Loucy (cell line): ENCODE data around the gene PSMC1.

ENCODE experiments used
- H2AFZ ChIP-seq: fragments of 200-600 bp; sonication (generic); 2 replicates; pipeline ENCODE4 v1.6.0; 2016; ENCODE audit warnings: antibody characterized with exemption, mild to moderate bottlenecking, low read length, moderate library complexity
- H3F3A ChIP-seq: fragments of 200-600 bp; 2 replicates; pipeline ENCODE4 v1.6.0; 2016; ENCODE audit warnings: antibody characterized with exemption, low read depth, mild to moderate bottlenecking
- H3K27me3 ChIP-seq: fragments of 200-600 bp; sonication (generic); 2 replicates; pipeline ENCODE4 v1.6.1; 2014; ENCODE audit warnings: low read length, mild to moderate bottlenecking; ENCODE audit not compliant: insufficient read depth, poor library complexity, severe bottlenecking
- H3K36me3 ChIP-seq: fragments of 200-600 bp; sonication (generic); 2 replicates; pipeline ENCODE4 v1.6.1; 2016; ENCODE audit warnings: low read length; ENCODE audit not compliant: insufficient read depth
- H3K4me1 ChIP-seq: fragments of 200-600 bp; sonication (generic); 2 replicates; pipeline ENCODE4 v1.5.1; 2014; ENCODE audit warnings: low read length, mild to moderate bottlenecking; ENCODE audit not compliant: insufficient read depth, poor library complexity, severe bottlenecking
- H3K4me2 ChIP-seq: fragments of 200-600 bp; sonication (generic); 2 replicates; pipeline ENCODE4 v1.6.0; 2014; ENCODE audit warnings: antibody characterized with exemption, low read length, low read depth, mild to moderate bottlenecking; ENCODE audit not compliant: poor library complexity, severe bottlenecking
- H3K4me3 ChIP-seq: fragments of 200-600 bp; sonication (generic); 2 replicates; pipeline ENCODE4 v1.5.1; 2014; ENCODE audit warnings: low read length, mild to moderate bottlenecking, mixed read lengths; ENCODE audit not compliant: poor library complexity, severe bottlenecking
- H3K79me2 ChIP-seq: fragments of 200-600 bp; sonication (generic); 2 replicates; pipeline ENCODE4 v1.6.1; 2014; ENCODE audit warnings: low read length; ENCODE audit not compliant: insufficient read depth
- H3K9ac ChIP-seq: fragments of 200-600 bp; sonication (generic); 2 replicates; pipeline ENCODE4 v1.6.0; 2014; ENCODE audit warnings: mild to moderate bottlenecking, low read depth, low read length, moderate library complexity; ENCODE audit not compliant: poor library complexity, severe bottlenecking
- H3K9me2 ChIP-seq: fragments of 200-600 bp; sonication (generic); replicated peaks from 2 replicates; pipeline ENCODE4 v1.6.1; 2016; ENCODE audit warnings: low read depth, low read length, mixed read lengths
- H3K9me3 ChIP-seq: fragments of 200-600 bp; sonication (generic); 2 replicates; pipeline ENCODE4 v1.6.1; 2014; ENCODE audit warnings: mild to moderate bottlenecking, antibody characterized with exemption, low read length, low read depth; ENCODE audit not compliant: insufficient read depth
- H4K20me1 ChIP-seq: fragments of 200-600 bp; sonication (generic); 2 replicates; pipeline ENCODE4 v1.6.0; 2014; ENCODE audit warnings: antibody characterized with exemption, low read length, mild to moderate bottlenecking; ENCODE audit not compliant: insufficient read depth, poor library complexity, severe bottlenecking
- EZH2phosphoT487 ChIP-seq: fragments of 200-600 bp; IDR thresholded peaks from 2 replicates; pipeline ENCODE4 v1.6.1; 2018; ENCODE audit warnings: antibody characterized with exemption, mild to moderate bottlenecking, moderate library complexity, borderline replicate concordance
- TF ChIP-seq, protein P1 (sequence below): fragments of 200-600 bp; sonication (generic); conservative IDR thresholded peaks from 2 replicates; pipeline ENCODE4 v1.5.1; 2014; ENCODE audit warnings: mild to moderate bottlenecking, antibody characterized with exemption, low read length

The PSMC1 gene

GRCh38 chr14:90281756-90282155 is 25.4 kb downstream of the PSMC1 start:
- H3K4me1 ChIP-seq, result no peaks in the 10 kb centered on the region
- no peaks in the 10 kb centered on the region for H4K20me1 ChIP-seq
- H3K4me3 ChIP-seq, result no peak overlapping the region
- no peaks in the 10 kb centered on the region for H3K9me3 ChIP-seq
- no peak overlapping the region for H3K4me2 ChIP-seq
- no peaks in the 10 kb centered on the region for H3K27me3 ChIP-seq
- no peak overlapping the region for H3K9ac ChIP-seq
- H3K9me2 ChIP-seq, result no peaks in the 10 kb centered on the region
- H3K79me2 ChIP-seq, result no peaks in the 10 kb centered on the region
- H2AFZ ChIP-seq, result no peak overlapping the region
- peaks cover 39% of the 10 kb centered on the region; the same call in 1 of the 2 replicates for H3K36me3 ChIP-seq
- TF ChIP-seq, protein P1, sequence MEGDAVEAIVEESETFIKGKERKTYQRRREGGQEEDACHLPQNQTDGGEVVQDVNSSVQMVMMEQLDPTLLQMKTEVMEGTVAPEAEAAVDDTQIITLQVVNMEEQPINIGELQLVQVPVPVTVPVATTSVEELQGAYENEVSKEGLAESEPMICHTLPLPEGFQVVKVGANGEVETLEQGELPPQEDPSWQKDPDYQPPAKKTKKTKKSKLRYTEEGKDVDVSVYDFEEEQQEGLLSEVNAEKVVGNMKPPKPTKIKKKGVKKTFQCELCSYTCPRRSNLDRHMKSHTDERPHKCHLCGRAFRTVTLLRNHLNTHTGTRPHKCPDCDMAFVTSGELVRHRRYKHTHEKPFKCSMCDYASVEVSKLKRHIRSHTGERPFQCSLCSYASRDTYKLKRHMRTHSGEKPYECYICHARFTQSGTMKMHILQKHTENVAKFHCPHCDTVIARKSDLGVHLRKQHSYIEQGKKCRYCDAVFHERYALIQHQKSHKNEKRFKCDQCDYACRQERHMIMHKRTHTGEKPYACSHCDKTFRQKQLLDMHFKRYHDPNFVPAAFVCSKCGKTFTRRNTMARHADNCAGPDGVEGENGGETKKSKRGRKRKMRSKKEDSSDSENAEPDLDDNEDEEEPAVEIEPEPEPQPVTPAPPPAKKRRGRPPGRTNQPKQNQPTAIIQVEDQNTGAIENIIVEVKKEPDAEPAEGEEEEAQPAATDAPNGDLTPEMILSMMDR, result no peak
- TF ChIP-seq EZH2phosphoT487, result no peak
- H3F3A ChIP-seq, result no peaks in the 10 kb centered on the region

GRCh38 chr14:90287791-90288190 is 31.4 kb downstream of the PSMC1 start:
- H3K36me3 ChIP-seq, result peaks cover 68% of the 10 kb centered on the region; the same call in 1 of the 2 replicates
- TF ChIP-seq, protein P1, result no peak
- TF ChIP-seq EZH2phosphoT487, result no peak
- H3K9me2 ChIP-seq, result no peaks in the 10 kb centered on the region

DNA sequence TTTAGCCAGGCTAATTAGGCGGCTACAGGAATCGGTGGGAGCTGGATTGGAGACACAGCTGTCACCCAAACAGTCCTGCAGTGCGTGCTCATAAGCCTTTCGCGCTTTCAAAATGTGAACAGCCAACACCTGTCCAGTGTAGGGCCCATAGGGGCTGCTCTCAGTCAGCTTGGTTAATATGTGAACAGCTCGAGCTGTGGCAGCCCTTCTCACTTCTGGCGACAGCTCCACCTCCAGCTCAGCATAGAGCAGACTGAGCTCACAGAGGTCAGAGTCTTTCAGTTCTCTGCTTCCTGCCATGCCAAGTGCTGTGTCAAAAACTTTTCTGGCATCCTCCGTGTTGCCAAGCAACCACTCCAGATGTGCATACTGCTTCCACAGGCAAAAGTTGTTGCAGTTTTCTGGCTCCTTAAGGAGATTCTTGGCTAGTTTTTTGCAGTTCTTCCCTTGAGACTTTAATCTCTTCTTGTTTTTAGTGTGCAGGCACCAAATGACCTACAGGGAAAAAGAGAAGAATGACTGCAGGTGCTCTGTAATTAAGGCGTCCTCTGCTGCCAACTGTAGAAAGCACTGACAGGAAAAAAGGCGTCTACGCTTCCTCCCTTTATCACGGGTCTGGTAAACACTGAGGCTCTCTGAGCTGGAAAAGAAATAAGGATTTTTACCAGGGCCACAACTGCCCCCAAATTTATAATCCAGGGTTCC is 32.5 kb downstream of the PSMC1 start:
- no peaks in the 10 kb centered on the region for H3K27me3 ChIP-seq
- no peaks in the 10 kb centered on the region for H3K9me3 ChIP-seq
- H3K36me3 ChIP-seq, result peaks cover 71% of the 10 kb centered on the region; the same call in 1 of the 2 replicates
- no peaks in the 10 kb centered on the region for H3F3A ChIP-seq
- H4K20me1 ChIP-seq, result no peaks in the 10 kb centered on the region
- H3K4me1 ChIP-seq, result no peaks in the 10 kb centered on the region
- no peak overlapping the region for H3K9ac ChIP-seq
- no peak overlapping the region for H3K4me2 ChIP-seq
- H3K9me2 ChIP-seq, result no peaks in the 10 kb centered on the region
- no peak overlapping the region for H2AFZ ChIP-seq
- no peaks in the 10 kb centered on the region for H3K79me2 ChIP-seq
- no peak overlapping the region for H3K4me3 ChIP-seq
- TF ChIP-seq EZH2phosphoT487, result no peak
- TF ChIP-seq, protein P1, result no peak

More at GRCh38 chr14:90287791-90288190, 31.4 kb downstream of the PSMC1 start:
- no peak overlapping the region for H3K9ac ChIP-seq
- no peaks in the 10 kb centered on the region for H4K20me1 ChIP-seq
- no peaks in the 10 kb centered on the region for H3K4me1 ChIP-seq
- H3K27me3 ChIP-seq, result no peaks in the 10 kb centered on the region
- H3K4me3 ChIP-seq, result no peak overlapping the region
- H3K4me2 ChIP-seq, result no peak overlapping the region
- H3F3A ChIP-seq, result no peaks in the 10 kb centered on the region
- no peaks in the 10 kb centered on the region for H3K79me2 ChIP-seq
- H2AFZ ChIP-seq, result no peak overlapping the region
- H3K9me3 ChIP-seq, result no peaks in the 10 kb centered on the region
